ENCODE measurements around the gene BBLN. TPM values are rescaled to one million over a fixed set of nuclear protein-coding genes. Genes with fewer than 3 reads are reported as not detected.

Gene BBLN
- total RNA-seq, 2 donors from 2014 or later, result 65.7 to 82.1 TPM

DNA sequence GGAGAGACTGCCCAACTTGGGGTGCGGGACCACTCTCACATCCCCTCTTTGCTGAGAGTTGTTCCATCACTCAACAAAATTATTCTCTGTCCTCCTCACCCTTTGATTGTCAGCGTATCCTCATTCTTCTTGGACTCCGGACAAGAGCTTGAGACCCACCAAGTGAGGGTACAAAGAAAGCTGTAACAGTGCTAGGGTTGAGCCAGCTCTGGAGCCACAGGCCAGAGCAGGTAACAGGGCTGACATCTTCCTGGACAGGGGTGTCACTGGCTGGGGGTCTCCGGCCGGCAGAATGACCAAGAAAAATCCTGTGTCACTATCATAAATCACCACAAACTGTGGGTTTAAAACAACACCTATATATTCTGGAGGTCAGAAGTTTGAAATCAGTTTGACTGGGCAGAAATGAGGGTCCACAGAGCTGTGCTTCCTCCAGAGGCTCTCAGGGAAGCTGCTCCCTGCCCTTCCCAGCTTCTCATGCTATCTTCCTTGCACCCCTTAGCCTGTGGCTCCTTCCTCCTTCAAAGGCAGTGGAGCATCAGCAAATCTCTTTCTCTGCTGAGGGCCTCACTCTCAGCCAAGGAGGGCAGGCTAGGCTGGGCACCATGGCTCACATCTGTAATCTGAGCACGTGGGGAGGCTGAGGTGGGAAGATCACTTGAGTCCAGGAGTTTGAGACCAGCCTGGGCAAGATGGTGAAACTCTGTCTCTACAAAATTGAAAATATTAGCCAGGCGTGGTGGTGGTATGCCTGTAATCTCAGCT is 4.1 kb upstream of the BBLN start:
- no peak for DNase-seq
- Histone ChIP-seq H3K9me3 (ENCODE audit: control insufficient read depth, low read length) (no peaks in the 10 kb centered on the region), H3K36me3 (ENCODE audit: control insufficient read depth, insufficient read depth, low read length) (no peaks in the 10 kb centered on the region), H3K9ac (ENCODE audit: extremely low read depth, low read length, poor library complexity, severe bottlenecking) (no peak overlapping the region), H3K4me1 (ENCODE audit: control insufficient read depth, insufficient read depth, low read length) (no peaks in the 10 kb centered on the region), H3K27ac (ENCODE audit: low read depth, low read length) (no peak overlapping the region), H3K27me3 (ENCODE audit: control insufficient read depth, insufficient read depth, low read length, poor library complexity, severe bottlenecking) (no peaks in the 10 kb centered on the region), H3K4me3 (ENCODE audit: low read length) (no peak overlapping the region)
- Mint-ChIP-seq H3K4me1 (peaks cover 2% of the 10 kb centered on the region), H3K36me3 (ENCODE audit: low read depth) (no peaks in the 10 kb centered on the region), H3K4me3 (no peak overlapping the region), H3K27ac (no peak overlapping the region), H3K9me3 (no peaks in the 10 kb centered on the region), H3K27me3 (ENCODE audit: insufficient read depth) (peaks cover 3% of the 10 kb centered on the region)
- TF ChIP-seq CTCF (conservative IDR thresholded peaks at IDR 0.05), result no peak
- WGBS, 2 experiments (ENCODE audit: insufficient coverage in 1 of 2, insufficient read length in 1 of 2), result 91 to 94% methylated on average over 2 to 7 of the region's 7 CpGs

DNA sequence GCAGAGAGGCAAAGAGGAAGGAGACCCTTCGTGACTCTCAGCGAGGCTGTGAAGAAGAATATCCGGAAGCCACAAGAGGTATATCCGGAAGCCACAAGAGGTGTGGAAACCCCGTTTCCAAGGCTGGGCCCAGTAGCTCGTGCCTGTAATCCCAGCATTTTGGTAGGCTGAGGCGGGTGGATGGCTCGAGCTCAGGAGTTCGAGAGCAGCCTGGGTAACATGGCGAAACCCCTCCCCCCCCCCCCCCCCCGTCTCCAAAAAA is 612 bp upstream of the BBLN start:
- H3K36me3 ChIP-seq (ENCODE audit: control insufficient read depth, insufficient read depth, low read length), result peaks cover 24% of the 10 kb centered on the region
- Mint-ChIP-seq H3K27me3 (ENCODE audit: insufficient read depth) (peaks cover 3% of the 10 kb centered on the region), H3K36me3 (ENCODE audit: low read depth) (peaks cover 18% of the 10 kb centered on the region), H3K4me1 (peaks cover 6% of the 10 kb centered on the region), H3K4me3 (peak overlapping the region; percentile 71), H3K9me3 (no peaks in the 10 kb centered on the region), H3K27ac (peak overlapping the region; percentile 81)
- peak overlapping the region; percentile 45 for H3K9ac ChIP-seq (ENCODE audit: extremely low read depth, low read length, poor library complexity, severe bottlenecking)
- peak overlapping the region; percentile 69 for H3K27ac ChIP-seq (ENCODE audit: low read depth, low read length)
- H3K4me3 ChIP-seq (ENCODE audit: low read length), result peak overlapping the region; percentile 71
- H3K4me1 ChIP-seq (ENCODE audit: control insufficient read depth, insufficient read depth, low read length), result no peaks in the 10 kb centered on the region
- H3K27me3 ChIP-seq (ENCODE audit: control insufficient read depth, insufficient read depth, low read length, poor library complexity, severe bottlenecking), result no peaks in the 10 kb centered on the region
- 60 to 67% methylated on average over 4 to 11 of the region's 11 CpGs for WGBS, 2 experiments (ENCODE audit: insufficient coverage in 1 of 2, insufficient read length in 1 of 2)
- no peaks in the 10 kb centered on the region for H3K9me3 ChIP-seq (ENCODE audit: control insufficient read depth, low read length)
- TF ChIP-seq CTCF (conservative IDR thresholded peaks at IDR 0.05), result no peak
- DNase-seq, result no peak

GRCh38 chr9:128160603-128160987 is 530 bp downstream of the BBLN start:
- Histone ChIP-seq H3K36me3 (ENCODE audit: control insufficient read depth, insufficient read depth, low read length) (peaks cover 30% of the 10 kb centered on the region), H3K9ac (ENCODE audit: extremely low read depth, low read length, poor library complexity, severe bottlenecking) (peak overlapping the region; percentile 88), H3K4me3 (ENCODE audit: low read length) (peak overlapping the region; percentile 95), H3K27ac (ENCODE audit: low read depth, low read length) (no peak overlapping the region), H3K27me3 (ENCODE audit: control insufficient read depth, insufficient read depth, low read length, poor library complexity, severe bottlenecking) (no peaks in the 10 kb centered on the region), H3K4me1 (ENCODE audit: control insufficient read depth, insufficient read depth, low read length) (no peaks in the 10 kb centered on the region), H3K9me3 (ENCODE audit: control insufficient read depth, low read length) (no peaks in the 10 kb centered on the region)
- H3K4me3 Mint-ChIP-seq, result peak overlapping the region; percentile 71
- 0 to 1% methylated on average over 2 to 23 of the region's 23 CpGs for WGBS, 2 experiments (ENCODE audit: insufficient coverage in 1 of 2, insufficient read length in 1 of 2)
- DNase-seq, result peak; percentile 65
- H3K4me1 Mint-ChIP-seq, result peaks cover 6% of the 10 kb centered on the region
- peaks cover 3% of the 10 kb centered on the region for H3K27me3 Mint-ChIP-seq (ENCODE audit: insufficient read depth)
- peaks cover 22% of the 10 kb centered on the region for H3K36me3 Mint-ChIP-seq (ENCODE audit: low read depth)
- H3K27ac Mint-ChIP-seq, result peak overlapping the region; percentile 58
- no peak for TF ChIP-seq CTCF (conservative IDR thresholded peaks at IDR 0.05)
- H3K9me3 Mint-ChIP-seq, result no peaks in the 10 kb centered on the region

Measured in endodermal cell (in vitro differentiated cells).